ENCODE measurements around the gene HEXD. TPM values are rescaled to one million over a fixed set of nuclear protein-coding genes. Genes with fewer than 3 reads are reported as not detected.

Gene HEXD
- 11.0 and 13.5 TPM in 2 replicates for total RNA-seq

GRCh38 chr17:82418001-82418986 is at the start of gene HEXD, which contains the start of gene OGFOD3:
Gene HEXD (plus strand): TSS chr17:82418347. CDS start chr17:82419800, 1,453 bp downstream.
Gene OGFOD3 (minus strand): TSS chr17:82418586. CDS start chr17:82418485, 101 bp downstream.

GRCh38 chr17:82371333-82372248 is 46.6 kb upstream of the HEXD start, which contains the start of gene UTS2R:
Gene UTS2R (plus strand): TSS chr17:82371765. CDS start chr17:82374325, 2,560 bp downstream.

GRCh38 chr17:82450357-82451106 is 32.4 kb downstream of the HEXD start, which contains the start of gene CYBC1:
Gene CYBC1 (minus strand): TSS chr17:82450752. CDS start chr17:82449254, 1,498 bp downstream.

GRCh38 chr17:82458179-82458884 is 40.2 kb downstream of the HEXD start, which contains the start of gene NARF:
Gene NARF (plus strand): TSS chr17:82458741. CDS start chr17:82458804, 63 bp downstream.

Other genes with a start within 250 kb of the HEXD start
- 21.7 and 22.1 TPM in 2 replicates for gene CCDC57, start 205.5 kb upstream of the HEXD start, total RNA-seq
- gene SLC16A3, start 189.3 kb upstream of the HEXD start, total RNA-seq, result 119 and 123 TPM in 2 replicates
- 57.6 and 59.3 TPM in 2 replicates for gene CSNK1D, start 144.6 kb upstream of the HEXD start, total RNA-seq
- not detected in 2 replicates for gene CD7, start 100.7 kb upstream of the HEXD start, total RNA-seq
- gene SECTM1, start 84.6 kb upstream of the HEXD start, total RNA-seq, result 2.9 and 3.9 TPM in 2 replicates
- 0.12 TPM in 1 of 2 replicates, not detected in the other for gene TEX19, start 59.1 kb upstream of the HEXD start, total RNA-seq
- gene UTS2R, start 46.6 kb upstream of the HEXD start, total RNA-seq, result not detected in 2 replicates
- gene OGFOD3, start 239 bp downstream of the HEXD start, total RNA-seq, result 32.5 and 42.4 TPM in 2 replicates
- gene CYBC1, start 32.4 kb downstream of the HEXD start, total RNA-seq, result 39.6 and 63.5 TPM in 2 replicates
- gene NARF, start 40.4 kb downstream of the HEXD start, total RNA-seq, result 26.0 and 32.4 TPM in 2 replicates
- 28.6 and 29.1 TPM in 2 replicates for gene FOXK2, start 101.4 kb downstream of the HEXD start, total RNA-seq
- 54.2 and 77.8 TPM in 2 replicates for gene WDR45B, start 230.1 kb downstream of the HEXD start, total RNA-seq

Measured in uterine smooth muscle cell (primary cell).